ENCODE data around the gene PODNL1.
A peak's percentile ranks its signal among the peaks of the same experiment; 100 is the strongest.
"Not testable (repeated sequence)": the region's sequence is repeated elsewhere in the genome, so short reads cannot be mapped to it uniquely, and the experiment has no call there.

Gene PODNL1

DNA sequence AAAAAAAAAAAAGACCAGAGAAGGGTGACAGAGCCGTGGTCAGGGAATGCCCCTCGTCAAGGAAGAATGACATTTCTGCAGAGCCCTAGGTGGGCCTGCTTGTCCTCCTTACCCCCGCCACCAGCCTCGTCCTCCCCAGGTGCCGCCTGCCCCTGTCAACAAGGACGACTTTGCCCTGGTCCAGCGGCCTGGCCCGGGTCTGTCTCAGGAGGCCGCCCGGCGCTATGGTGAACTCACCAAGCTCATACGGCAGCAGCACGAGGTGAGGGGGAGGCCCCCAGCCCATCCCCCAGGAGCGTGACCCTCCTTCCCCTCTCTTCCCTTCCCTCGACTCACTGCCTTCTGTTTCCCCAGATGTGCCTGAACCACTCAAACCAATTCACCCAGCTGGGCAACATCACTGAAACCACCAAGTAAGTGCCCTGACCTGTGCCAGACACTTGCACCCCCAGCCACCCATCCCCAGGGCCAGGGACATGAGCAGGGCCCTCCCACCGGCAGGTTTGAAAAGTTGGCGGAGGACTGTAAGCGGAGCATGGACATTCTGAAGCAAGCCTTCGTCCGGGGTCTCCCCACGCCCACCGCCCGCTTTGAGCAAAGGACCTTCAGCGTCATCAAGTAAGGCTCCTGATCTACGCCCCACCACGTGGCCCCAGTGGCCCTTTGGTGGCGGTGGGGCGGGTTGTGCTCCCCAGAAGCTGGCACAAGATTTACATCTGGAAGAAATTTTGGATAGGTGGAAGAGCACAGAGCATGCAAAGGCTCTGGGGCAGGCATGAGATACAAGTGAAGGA lies 14.8 kb downstream of the PODNL1 start:
- DNase-seq: no peak

GRCh38 chr19:13922118-13922517 lies 16.1 kb downstream of the PODNL1 start:
- DNase-seq: not testable (repeated sequence)

DNA sequence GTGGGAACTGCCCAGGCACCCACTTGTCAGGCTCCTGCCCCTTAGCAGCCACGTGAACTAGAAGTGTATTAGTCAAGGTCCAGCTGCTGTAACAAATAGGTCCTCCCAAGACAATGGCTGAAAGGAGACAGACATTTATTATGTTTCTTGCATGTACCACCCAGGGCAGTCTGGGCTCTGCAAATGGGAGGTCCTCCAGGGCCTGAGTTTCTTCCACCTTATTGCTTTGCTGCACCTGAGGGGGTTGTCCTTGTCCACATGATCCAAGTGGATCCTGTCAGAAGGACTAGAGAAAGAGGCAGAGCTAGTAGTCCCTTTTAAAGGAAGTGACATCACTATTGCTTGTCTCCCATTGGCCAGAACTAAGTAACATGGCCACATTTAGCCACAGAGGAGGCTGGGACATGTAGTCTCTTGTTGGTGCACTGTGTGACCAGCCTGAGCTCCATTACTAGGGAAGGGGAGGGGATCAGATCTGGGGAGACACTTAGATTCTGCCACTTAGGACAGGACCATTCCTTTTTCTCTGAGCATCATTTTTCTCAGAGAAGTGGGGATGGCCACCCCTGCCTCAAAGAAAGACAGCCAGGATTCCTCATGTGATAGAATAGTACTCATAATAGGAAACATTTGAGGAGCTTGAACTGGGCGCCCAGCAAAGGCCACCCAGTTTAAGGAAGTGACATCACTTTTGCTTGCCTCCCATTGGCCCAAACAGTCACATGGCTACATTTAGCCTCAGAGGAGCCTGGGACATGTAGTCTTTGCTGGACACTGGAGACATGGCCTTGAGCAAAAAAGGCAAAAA lies 17.1 kb downstream of the PODNL1 start:
- DNase-seq: no peak

- no peak for DNase-seq
These were observed 17.7 kb downstream of the PODNL1 start for GRCh38 chr19:13920524-13920923.

- DNase-seq: no peak
These were observed 19.3 kb downstream of the PODNL1 start for GRCh38 chr19:13918726-13919411.

GRCh38 chr19:13917888-13918406 lies 20.3 kb downstream of the PODNL1 start:
- no peak for DNase-seq

DNA sequence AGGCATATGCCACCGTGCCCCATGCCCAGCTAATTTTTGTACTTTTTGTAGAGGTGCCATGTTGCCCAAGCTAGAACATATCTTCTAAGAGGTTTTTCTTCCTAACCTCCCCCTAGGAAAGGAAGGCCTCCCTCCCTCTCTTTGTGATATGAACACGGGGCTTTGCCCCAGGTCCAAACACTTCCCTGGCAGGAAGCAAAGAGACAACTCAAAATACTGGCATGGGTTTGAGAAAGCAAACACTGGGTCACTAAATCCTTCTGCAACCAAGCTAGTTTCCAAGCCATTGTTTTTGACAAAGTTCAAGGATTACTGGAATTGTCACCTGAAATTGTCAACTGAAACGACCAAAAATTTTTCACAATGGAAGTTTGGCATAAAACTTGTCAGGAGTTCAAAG lies 23.4 kb downstream of the PODNL1 start:
- no peak for DNase-seq

GRCh38 chr19:13913352-13913751 lies 24.9 kb downstream of the PODNL1 start:
- DNase-seq: no peak

DNA sequence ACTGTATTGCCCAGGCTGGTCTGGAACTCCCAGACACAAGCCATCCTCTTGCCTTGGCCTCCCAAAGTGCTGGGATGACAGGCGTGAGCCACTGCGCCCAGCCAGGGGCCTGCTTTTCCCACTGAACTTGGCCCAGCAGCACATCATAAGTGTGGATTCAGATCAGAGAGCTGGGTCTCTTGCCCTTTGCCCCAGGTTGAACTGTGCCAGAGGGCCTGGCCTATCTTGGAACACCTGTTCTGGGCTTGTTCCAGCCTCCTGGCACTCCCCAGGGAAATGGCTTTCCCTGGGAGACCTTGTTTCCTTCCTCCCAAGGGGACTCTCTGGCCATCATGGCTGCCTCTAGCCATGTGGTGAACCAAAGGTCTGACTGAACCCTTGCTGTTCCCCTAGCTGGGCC lies 28.8 kb downstream of the PODNL1 start:
- no peak for DNase-seq

DNA sequence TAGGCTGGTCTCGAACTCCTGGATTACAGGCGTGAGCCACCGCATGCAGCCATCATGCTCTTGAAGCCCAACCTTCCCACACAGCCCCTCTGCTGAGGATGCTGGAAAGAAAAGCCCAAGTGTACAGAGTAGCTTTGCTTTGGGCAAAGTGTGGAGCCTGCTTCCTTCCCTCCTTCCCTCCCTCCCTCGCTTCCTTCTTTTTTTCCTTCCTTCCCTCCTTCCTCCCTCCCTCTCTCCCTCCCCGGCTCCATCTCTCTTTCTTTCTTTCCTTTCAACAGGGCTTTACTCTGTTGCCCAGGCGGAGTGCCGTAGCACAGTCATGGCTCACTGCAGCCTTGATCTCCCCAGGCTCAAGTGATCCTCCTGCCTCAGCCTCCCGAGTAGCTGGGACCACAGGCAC lies 29.5 kb downstream of the PODNL1 start:
- DNase-seq: no peak

- DNase-seq: no peak
These were observed 31.3 kb downstream of the PODNL1 start for GRCh38 chr19:13906910-13907309.

- DNase-seq: no peak
These were observed 31.7 kb downstream of the PODNL1 start for GRCh38 chr19:13906521-13906904.

DNA sequence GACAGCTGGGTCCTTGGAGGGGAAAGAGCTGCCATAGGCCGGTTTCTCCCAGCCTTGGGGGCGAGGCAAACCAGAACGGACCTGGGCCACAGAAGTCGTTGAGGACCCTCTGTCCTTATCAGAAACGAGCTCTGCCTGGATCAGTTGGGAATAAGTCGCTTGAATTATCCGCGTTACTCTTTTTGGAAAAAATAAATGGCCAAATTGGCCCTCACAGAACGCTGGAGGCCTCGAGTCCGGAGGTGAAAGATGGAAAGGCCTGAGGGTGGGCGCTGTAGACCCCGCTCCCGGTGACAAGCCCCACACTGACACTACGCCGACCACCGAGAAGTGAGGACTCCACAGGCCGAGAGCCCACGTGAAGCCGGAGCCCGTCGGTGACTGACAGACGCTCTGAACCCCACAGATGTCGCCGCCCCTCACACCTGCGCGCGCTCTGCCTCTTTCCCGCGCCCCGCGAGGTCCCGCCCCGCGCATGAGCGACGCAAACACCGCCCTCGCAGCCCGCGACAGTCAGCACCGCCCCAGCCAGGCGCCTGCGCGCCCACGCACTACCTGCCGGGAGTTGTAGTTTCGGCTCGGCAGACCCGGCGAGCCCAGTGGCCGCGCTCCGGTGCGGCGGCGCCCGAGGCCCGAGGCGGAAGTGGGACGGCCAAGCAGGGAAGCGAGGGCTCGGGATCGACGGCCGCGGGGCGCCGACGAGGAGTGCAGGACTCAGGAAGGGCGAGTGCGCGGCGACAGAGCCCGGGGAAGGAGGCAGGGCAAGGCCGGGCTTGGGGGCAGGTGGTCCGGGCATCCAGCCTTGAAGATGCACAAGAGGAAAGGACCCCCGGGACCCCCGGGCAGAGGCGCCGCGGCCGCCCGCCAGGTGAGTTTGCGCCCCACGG lies 32.3 kb downstream of the PODNL1 start, which contains the start of the genes BRME1 and CC2D1A:
Gene BRME1, minus strand, starts transcription at position 484 of the 887 bp plus-strand sequence. CDS start 1,225 bp downstream, outside the sequence.
Gene CC2D1A, plus strand, starts transcription at position 568 of the 887 bp plus-strand sequence. Its CDS starts 241 bp downstream, at position 809.
- peak; percentile 92 for DNase-seq

- no peak for DNase-seq
These were observed 35.1 kb downstream of the PODNL1 start for GRCh38 chr19:13902993-13903555.

GRCh38 chr19:13899912-13900584 lies 38.2 kb downstream of the PODNL1 start:
- DNase-seq: no peak

- DNase-seq: no peak
These were observed 38.8 kb downstream of the PODNL1 start for GRCh38 chr19:13899393-13899792.

DNA sequence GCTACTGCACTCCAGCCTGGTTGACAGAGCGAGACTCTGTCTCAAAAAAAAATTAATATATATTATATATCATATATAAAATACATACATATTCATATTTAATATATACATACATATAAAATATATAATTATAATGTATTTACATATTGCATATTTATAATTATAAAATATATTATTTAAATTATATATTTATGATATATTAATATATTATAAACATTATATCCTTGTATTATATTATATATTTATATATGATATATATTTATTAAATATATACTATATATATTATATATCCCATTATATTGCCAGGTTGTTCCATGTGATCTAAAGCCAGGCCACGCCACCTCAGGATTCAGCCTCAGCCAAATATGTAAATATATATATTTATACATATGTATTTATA lies 42.0 kb downstream of the PODNL1 start:
- no peak for DNase-seq

DNA sequence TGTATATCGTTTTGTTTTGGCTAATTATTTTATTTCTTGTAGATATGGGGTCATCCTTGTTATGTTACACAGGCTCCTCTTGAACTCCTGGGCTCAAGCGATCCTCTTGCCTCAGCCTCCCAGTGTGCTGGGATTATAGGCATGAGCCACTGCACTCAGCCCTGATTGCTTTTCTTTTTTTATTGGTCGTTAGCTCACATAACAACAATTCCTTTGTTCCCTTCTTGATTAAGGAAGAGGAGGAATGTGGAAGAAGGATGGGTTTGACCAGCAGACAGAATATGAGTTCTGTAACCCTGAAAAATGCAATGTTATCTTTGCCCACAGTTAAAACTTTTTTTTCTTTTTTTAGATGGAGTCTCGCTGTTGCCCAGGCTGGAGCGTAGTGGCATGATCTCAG lies 43.7 kb downstream of the PODNL1 start:
- no peak for DNase-seq

DNA sequence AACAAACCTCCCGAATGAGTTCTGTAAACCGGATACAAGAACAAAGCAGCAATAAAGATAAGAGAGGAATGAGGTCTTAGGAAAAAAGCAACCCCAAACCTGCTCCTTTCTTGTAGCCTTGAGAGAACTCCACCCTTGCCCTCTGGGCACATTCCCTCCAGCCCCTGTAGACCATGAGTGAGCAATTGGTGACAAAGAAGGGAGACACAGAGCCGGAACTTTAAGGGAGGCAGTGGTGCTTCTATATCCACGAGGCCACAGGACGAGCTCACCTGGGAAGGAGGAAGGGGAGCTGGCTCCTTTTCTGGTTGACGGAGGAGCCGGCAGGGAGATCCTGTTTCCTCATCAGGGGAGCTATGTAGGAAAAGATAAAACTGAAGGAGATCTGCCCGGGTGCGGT lies 45.3 kb downstream of the PODNL1 start:
- no peak for DNase-seq

- no peak for DNase-seq
These were observed 48.1 kb downstream of the PODNL1 start for GRCh38 chr19:13890136-13890535.

DNA sequence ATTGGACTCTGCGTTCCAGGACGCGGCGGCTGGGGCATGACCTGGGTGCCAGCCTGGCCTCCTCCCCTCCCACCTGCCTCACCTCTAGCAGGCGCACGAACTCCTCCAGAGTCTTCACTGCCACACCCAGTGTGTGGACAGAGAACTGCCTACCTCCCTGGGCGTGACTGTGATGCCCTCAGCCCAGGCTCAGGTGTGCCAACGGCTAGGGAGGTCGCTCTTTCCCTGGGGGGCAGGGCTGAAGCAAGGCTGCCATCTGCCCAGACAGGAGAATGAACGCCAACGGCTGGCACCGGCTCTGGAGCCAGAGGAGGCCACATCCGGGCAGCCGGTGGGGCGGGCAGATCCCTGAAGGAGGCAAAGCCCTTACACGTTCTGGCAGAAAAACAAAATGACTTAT lies 49.9 kb downstream of the PODNL1 start:
- DNase-seq: no peak

Measured in left hindlimb (tissue), 1 donor.